C4-2B (cell line): ENCODE results near the gene TMEM30B.

ENCODE experiments used
- H3K27ac ChIP-seq: fragments of 450-650 bp; 2 replicates; pipeline ENCODE4 v1.5.1; 2017
- ZFX ChIP-seq: fragments of 450-650 bp; IDR thresholded peaks from 2 replicates; pipeline ENCODE4 v1.6.1; 2017
- TF ChIP-seq, protein P1 (sequence below): fragments of 450-650 bp; conservative IDR thresholded peaks from 2 replicates; pipeline ENCODE4 v1.5.1; 2017; ENCODE audit warnings: mild to moderate bottlenecking

TMEM30B gene

DNA sequence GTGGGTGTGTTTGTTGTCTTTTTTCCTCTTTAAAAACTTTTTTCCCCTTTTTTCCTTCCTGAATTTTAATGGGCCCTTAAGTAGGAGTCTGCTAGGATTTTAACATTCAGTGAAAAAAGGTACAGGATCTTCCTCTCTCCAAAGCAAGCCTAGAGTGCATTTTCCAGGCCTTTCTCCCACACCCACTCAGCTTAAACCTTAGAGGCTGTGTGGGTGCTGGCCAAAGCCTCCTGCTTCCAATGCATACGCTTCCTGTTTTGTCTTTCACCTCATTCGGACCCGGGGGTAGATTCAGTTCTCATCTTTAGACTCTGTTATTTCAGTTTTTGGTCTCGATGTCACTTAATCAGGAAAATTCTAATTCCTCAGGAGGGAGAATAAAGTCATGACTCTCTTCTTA, 51.2 kb downstream of the TMEM30B start:
- TF ChIP-seq, protein P1, sequence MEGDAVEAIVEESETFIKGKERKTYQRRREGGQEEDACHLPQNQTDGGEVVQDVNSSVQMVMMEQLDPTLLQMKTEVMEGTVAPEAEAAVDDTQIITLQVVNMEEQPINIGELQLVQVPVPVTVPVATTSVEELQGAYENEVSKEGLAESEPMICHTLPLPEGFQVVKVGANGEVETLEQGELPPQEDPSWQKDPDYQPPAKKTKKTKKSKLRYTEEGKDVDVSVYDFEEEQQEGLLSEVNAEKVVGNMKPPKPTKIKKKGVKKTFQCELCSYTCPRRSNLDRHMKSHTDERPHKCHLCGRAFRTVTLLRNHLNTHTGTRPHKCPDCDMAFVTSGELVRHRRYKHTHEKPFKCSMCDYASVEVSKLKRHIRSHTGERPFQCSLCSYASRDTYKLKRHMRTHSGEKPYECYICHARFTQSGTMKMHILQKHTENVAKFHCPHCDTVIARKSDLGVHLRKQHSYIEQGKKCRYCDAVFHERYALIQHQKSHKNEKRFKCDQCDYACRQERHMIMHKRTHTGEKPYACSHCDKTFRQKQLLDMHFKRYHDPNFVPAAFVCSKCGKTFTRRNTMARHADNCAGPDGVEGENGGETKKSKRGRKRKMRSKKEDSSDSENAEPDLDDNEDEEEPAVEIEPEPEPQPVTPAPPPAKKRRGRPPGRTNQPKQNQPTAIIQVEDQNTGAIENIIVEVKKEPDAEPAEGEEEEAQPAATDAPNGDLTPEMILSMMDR = no peak
- no peak for TF ChIP-seq ZFX
- H3K27ac ChIP-seq = no peak overlapping the region

DNA sequence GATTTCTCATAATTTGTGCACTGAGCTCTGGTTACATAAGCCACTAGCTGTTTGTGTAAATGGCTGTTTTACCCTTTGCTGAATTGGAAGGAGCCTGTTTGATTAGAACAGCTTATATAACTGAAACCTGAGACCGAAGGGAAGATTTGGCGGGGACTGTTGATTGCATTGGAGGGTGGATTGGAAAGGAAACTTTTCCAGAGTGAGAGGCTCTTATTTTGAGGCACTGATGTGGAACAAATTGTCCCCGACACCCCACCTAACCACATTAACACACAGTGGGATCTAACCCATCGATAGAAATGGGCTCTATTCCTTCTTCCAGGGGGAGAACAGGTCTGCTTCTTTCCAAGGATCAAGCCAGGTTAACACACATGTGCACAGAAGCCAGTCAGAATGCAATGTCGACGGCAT, 51.7 kb downstream of the TMEM30B start:
- no peak overlapping the region for H3K27ac ChIP-seq
- TF ChIP-seq, protein P1 = no peak
- TF ChIP-seq ZFX = no peak

DNA sequence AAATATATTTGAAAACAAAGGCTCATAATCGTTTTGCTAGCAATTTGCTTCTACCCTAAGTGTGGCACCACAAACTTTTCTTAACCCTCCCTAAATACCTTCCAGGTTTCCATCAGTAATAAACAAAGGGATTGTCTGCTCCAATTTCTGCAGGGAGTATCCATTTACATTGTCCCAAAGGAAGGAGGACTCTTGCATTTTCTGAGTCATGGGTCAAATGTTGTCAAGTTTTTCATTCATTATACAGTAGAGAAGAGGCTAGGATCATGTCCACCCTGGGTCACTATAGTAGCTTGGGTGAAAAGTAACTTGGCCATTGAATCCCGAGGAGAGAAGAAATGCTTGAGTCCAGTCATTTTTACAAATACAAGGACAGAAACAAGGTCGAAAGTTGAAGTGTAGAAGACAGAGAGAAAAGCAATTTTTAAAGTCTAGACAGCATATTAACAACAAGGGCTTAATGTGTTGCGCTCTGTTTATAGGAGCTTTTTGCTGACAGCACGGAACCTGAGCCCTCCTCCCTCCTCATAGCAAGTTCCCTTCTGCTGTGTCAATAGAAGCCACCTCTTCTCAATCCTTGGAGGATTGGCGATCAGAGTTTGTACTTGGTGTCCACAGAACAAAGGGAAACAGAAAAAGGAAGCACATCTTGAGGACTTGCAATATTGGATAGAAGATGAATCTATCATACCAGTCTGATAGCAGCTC, 53.1 kb downstream of the TMEM30B start:
- H3K27ac ChIP-seq = no peak overlapping the region
- TF ChIP-seq, protein P1 = no peak
- TF ChIP-seq ZFX = no peak
